T-helper 1 cell treated with Interleukin-12 subunit alpha and Interleukin-12 subunit beta and Interleukin-4 antibody, amounts not matched to agents 30 ng/mL and 1 ng/mL, for 36 hours (primary cell): ENCODE results near the gene TNRC18. TPM values are rescaled to one million over a fixed set of nuclear protein-coding genes. Genes with fewer than 3 reads are reported as not detected.
"Not testable (repeated sequence)": the region's sequence is repeated elsewhere in the genome, so short reads cannot be mapped to it uniquely, and the experiment has no call there.

Source experiments
- intact Hi-C: fragments of 100-400 bp; cut with micrococcal nuclease; formaldehyde crosslinking; loops from one replicate; pipeline ENCODE4 v1.15.1; 2024
- total RNA-seq: library from RNA; stranded (reverse); gene quantifications from 2 replicates; pipeline ENCODE4 v1.2.3, GENCODE V29; 2022

The TNRC18 gene
- total RNA-seq, 1 donor from 2014 or later = 44.3 TPM

DNA sequence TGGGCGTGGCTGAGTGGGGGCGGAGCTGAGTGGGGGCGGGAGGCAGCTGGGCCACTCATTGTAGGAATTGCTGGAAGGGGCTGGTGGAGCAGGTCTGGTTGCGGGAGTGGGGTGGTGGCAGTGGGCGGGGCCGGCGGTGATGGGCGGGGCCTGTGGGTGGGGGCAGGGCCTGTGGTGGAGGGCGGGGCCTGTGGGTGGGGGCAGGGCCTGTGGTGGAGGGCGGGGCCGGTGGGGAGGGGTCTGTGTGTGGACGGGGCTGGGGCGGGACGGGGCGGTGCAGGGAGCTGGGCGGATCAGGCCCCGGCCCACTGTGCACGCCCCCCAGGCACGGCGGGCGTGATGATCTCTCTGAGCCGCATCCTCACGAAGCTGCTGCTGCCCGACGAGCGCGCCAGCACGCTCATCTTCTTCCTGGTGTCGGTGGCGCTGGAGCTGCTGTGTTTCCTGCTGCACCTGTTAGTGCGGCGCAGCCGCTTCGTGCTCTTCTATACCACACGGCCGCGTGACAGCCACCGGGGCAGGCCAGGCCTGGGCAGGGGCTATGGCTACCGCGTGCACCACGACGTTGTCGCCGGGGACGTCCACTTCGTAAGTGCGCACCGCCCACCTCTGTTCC lies 126.9 kb downstream of the TNRC18 start:
- intact Hi-C loops = loop anchor here (1.0 to 5.0 kb wide), 5 partner anchors 14 to 106 kb away; partner anchors contain the start of genes SLC29A4 and WIPI2

DNA sequence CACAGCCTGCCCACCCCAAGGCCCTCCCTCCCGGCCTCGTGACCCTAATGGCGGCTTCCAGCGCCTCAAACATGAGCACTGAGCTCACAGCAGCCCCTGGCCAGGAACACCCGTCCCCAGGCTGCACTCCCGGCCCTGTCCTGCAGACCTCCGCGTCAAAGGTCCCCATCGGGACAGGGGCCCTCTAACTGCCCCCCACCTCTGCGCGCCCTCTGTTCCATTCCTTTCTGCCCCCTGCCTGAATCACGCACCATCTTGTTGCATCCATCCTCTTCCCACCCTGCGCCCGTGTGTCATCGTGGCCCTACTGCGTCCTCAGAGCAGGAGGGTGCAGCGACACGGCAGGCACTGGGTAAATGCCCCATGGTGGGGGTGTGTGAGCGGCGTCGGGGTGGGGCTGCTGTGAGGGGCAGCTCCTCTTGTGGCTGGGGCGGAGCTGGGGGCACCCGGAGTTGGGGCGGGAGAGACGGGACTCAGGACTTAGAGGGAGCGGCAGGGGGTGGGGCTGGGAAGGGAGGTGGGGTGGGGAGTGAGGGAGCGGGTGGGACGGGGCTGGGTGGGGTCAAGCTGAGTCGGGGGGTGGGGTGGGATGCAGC lies 127.5 kb downstream of the TNRC18 start:
- intact Hi-C loops = loop anchor here (1.0 to 5.0 kb wide), 5 partner anchors 13 to 106 kb away; partner anchors contain the start of genes SLC29A4 and WIPI2

- intact Hi-C loops = loop anchor here (1.0 to 5.0 kb wide), 5 partner anchors 13 to 105 kb away; partner anchors contain the start of genes SLC29A4 and WIPI2
These were observed 128.3 kb downstream of the TNRC18 start for GRCh38 chr7:5295039-5296014.

GRCh38 chr7:5294169-5294987 lies 129.3 kb downstream of the TNRC18 start:
- intact Hi-C loops = no loop called here

GRCh38 chr7:5291711-5292335 lies 131.8 kb downstream of the TNRC18 start:
- intact Hi-C loops = not testable (repeated sequence)

- intact Hi-C loops = no loop called here
These were observed 132.3 kb downstream of the TNRC18 start for GRCh38 chr7:5291301-5291700.

GRCh38 chr7:5289355-5289754 lies 134.3 kb downstream of the TNRC18 start:
- intact Hi-C loops = no loop called here

DNA sequence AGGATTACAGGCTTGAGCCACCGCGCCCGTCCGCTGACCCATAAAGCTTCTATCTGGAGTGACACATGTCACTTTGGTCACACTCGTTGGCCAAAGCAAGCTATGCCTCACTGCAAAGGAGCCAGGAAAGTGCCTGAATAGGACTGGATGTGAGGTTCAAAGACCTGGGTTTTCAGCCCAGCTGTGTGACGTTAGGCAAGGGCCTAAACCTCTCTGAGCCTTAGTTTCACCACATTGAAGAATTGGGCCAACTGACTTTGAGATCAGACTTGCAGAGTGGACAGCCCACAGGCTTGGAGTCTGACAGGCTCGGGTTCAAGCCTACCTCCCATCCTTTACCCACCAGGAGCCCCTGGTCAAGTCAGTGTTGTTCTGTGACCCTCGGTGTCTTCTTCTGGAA lies 135.1 kb downstream of the TNRC18 start:
- intact Hi-C loops = not testable (repeated sequence)

DNA sequence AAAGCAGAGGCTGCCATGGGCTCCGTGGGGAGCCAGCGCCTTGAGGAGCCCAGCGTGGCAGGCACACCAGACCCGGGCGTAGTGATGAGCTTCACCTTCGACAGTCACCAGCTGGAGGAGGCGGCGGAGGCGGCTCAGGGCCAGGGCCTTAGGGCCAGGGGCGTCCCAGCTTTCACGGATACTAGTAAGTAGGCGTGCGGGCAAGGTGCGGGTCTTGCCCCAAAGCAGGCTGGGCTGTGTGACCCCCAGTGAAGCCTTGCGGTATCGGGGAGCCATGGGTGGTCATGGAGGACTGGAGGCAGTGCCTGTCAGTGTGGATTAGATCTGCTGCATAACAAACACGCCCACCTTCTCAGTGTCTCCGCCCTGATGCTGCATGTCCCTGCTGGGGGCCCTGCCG lies 135.8 kb downstream of the TNRC18 start:
- intact Hi-C loops = no loop called here

DNA sequence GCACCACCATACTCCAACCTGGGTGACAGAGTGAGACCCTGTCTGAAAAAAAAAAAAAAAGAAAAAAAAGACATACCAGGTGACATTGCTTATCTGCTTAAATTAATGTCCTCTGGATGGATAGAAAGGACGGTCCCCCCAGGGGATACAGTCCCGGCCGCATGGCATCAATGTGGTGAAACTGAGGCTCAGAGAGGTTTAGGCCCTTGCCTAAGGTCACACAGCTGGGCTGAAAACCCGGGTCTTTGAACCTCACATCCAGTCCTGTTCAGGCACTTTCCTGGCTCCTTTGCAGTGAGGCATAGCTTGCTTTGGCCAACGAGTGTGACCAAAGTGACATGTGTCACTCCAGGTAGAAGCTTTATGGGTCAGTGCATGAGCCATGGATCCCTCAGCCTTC lies 136.3 kb downstream of the TNRC18 start:
- intact Hi-C loops = not testable (repeated sequence)

GRCh38 chr7:5286933-5287332 lies 136.7 kb downstream of the TNRC18 start:
- intact Hi-C loops = no loop called here

DNA sequence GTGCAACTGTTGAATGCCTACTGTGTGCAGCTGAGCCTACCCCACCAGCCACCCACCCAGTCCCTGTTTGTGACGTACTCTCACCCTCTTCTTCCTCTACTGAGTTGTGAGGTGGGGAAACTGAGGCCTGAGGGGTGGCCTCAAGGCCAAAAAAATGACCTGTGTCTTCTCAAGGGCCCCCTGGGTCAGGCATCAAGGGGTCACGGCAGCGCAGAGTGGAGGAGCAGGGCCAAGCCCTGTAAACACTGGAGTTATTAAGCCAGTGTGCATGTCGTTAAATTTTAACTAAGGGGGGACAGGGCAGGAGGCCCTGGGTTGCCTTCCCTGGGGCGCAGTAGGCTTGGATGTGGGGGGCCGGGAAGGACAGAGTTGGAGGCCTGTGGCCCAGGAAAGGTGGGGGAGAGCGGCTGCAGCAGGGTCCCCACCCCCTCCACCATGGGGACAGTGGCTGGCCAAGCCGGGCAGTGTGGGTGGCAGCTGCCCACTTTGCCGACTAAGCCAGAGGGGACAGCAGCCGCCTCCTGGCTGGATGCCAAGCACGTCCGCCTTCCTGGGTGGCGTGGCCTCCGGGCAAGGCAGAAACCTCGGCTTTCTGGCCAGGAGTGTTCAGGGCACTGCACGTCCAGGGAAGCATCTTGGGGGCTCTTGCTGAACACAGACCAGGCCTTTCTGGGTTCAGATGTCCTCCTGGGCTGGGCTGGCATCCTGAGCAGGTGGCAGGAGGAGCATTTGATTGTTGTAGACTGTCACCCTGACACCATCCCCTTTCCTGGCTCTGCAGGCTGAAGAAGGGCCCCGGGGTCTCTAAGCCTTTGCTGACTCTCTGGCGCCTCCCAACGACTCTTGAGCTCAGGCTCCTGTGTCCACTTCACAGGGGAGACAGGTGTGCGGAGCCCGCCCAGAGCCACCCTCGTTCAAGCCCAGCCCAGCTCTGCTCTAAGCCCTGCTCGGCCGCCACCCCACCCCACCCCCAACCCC lies 139.0 kb downstream of the TNRC18 start:
- intact Hi-C loops = no loop called here

DNA sequence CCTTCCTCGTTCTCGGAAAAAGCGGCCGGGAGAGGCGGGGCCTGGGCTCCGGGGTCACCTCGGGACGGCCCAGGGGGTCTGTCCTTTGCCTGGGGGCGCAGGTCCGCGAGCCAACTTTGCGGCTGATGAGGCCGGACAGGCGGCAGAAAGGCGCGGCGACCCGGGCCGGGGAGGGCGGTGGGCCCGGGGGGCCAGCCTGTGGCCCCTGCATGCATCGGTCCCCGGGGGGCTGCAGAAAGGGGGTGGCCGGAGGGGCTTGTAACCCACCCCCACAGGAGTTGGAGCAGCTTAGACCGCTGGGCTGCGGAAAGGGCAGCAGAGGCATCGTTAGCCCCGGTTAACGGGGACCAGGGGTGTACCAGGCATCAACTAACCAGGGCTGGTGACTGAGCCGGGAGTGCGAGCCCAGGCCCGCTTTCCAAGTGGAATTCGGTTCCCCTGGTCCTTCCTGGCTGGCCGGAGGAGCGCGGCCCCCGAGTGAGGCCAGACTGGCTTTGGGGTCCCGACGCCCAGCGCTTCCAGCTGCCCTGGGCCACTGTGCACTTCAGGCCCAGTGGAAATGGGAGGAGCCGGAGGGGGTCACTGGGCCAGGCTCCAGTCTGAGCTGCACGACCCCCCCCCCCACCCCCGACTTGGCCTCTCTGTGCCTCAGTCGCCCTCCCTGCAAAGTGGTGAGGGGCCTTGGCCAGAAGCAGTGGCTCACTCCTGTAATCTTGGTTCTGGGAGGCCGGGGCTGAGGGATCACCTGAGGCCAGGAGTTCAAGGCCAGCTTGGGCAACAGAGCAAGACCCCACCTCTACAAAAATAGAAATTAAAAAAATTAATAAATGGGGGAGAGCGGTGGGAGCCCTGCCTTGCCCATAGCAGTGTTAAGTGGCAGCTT lies 140.0 kb downstream of the TNRC18 start:
- intact Hi-C loops = loop anchor here (2.0 kb wide), 1 partner anchor 13 kb away; no protein-coding TSS in a partner anchor

GRCh38 chr7:5282543-5283316 lies 140.9 kb downstream of the TNRC18 start, which contains the start of gene SLC29A4:
TSS of gene SLC29A4 (plus strand) at chr7:5282943. CDS start at chr7:5287817, 4,874 bp downstream.
- intact Hi-C loops = loop anchor here (2.0 kb wide), 1 partner anchor 14 kb away; no protein-coding TSS in a partner anchor

- intact Hi-C loops = loop anchor here (2.0 kb wide), 1 partner anchor 15 kb away; no protein-coding TSS in a partner anchor
These were observed 141.8 kb downstream of the TNRC18 start for GRCh38 chr7:5281598-5282500.

GRCh38 chr7:5279734-5280133 lies 143.9 kb downstream of the TNRC18 start:
- intact Hi-C loops = no loop called here
